Renal cortex interstitium (tissue), 11 donors: ENCODE data around the gene DMC1. TPM values are rescaled to one million over a fixed set of nuclear protein-coding genes. Genes with fewer than 3 reads are reported as not detected.
"Not testable (repeated sequence)": the region's sequence is repeated elsewhere in the genome, so short reads cannot be mapped to it uniquely, and the experiment has no call there.

Source experiments
- DNase-seq, 11 donors: peaks; one replicate each; pipeline ENCODE4 v3.0.0-alpha.2; 2013; ENCODE audit warnings: low read depth in 9 of 11, low spot score in 4 of 11; ENCODE audit errors: extremely low read depth in 1 of 11
- polyA plus RNA-seq, 3 donors: library from polyadenylated mRNA; unstranded; fragments of 120-200 nt; gene quantifications; one replicate each; pipeline ENCODE4 v1.2.1, GENCODE V29; 2013; ENCODE audit not compliant: insufficient read length in 3 of 3

The DMC1 gene
- polyA plus RNA-seq, 3 donors: 5.6 to 6.1 (median 5.7) TPM

DNA sequence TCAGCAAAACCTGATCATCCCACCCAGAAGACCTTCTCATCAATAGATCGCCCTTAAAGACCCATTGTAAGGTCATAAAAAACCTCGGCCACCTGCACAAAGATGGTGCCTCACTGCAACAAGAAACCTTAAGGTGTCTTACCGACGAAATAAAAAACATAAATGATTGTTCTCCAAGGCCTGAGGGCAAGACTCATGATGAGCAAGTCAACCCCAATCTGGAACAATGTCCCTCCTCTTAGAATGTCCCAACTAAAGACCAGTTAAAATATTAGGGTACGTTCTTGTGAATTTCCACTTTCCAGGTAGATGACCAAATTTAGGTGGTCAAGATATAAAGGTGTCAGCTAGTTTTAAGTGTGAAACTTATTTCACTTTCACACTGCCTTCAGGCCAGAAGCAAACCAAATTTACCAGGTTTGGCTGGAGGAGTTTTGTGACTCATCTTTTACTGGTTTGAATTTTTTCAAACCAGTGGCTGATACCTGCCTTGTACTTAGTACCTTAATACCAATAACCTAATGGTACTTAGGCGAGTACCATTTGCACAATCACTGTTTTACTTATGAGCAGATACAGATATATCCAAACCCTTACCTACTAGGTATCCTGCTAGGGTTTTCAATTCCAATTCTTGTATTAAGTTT, 87.2 kb downstream of the DMC1 start:
- no peak for DNase-seq

DNA sequence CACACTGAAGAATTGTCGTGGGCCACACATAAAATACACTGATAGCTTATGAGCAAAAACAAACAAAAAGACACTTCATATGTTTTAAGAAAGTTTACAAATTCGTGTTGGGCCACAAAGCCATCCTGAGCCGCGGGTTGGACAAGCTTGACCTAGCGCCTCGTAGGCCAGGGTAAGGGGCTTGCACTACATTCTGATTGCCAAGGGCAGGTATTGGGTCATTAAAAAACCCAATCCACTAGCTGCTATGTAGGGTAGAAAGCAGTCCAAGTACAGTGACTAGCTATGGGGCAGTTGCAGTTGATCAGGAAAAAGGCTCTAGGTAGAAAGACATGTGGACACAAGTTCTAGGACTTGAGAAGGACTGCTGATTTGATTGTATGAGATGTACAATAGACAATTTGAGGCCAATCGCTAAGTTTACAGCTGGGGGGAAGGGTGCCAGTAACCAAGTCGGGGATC, 88.1 kb downstream of the DMC1 start:
- DNase-seq: no peak

DNA sequence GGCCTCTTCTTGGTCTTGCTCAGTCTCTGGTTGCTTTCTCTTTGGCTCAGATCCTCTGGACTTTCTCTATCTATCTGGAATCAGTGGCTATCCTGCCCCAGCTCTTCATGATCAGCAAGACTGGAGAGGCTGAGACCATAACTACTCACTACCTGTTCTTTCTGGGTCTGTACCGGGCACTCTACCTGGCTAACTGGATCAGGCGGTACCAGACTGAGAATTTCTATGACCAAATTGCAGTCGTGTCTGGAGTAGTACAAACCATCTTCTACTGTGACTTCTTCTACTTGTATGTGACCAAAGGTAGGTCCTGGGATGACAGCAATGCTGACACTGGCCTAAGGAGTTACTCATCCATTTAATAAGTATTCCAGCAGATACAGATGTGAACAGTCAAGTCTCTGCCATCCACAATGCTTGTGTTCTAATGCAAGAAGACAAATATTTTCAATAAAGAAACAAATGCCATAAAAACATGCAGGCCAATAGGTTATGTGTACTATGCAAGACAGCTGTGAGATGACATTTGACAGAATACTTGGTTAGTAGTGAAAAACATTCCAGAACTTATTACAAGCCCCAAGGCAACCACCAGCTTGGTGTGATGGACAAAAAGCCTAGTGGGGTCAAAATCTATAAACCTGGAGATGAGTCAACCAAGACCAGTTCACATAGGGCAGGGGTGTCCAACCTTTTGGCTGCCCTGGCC, 88.7 kb downstream of the DMC1 start:
- no peak for DNase-seq

DNA sequence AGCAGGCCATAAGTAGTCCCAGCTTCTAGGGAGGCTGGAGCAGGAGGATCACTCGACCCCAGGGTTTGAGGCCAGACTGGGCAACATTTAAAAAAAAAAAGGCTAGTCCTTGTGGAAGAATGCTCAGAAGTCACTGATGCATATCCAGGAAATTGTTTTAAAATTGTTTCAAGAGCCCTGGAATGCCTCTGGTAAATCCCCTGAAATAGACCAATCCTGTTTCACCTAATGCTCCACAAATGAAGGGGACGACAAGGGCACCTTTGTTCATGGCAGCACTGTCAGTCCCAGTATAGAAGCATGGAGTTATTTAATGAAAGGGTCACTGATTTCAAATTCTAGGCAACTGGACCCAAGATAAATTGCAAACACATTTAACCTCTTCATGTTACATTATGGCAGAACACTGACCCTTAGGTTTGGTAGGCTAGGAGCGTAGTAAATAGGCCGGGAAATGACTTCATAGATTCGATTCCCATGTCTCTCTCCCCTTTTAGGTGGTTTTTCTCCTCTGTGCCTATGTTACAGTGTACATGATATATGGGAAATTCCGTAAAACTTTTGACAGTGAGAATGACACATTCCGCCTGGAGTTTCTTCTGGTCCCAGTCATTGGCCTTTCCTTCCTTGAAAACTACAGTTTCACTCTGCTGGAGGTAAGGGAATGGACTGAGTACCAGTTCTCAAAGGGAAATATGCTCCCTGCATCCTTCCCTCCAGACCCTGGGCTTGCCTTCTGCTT, 90.7 kb downstream of the DMC1 start:
- no peak for DNase-seq

DNA sequence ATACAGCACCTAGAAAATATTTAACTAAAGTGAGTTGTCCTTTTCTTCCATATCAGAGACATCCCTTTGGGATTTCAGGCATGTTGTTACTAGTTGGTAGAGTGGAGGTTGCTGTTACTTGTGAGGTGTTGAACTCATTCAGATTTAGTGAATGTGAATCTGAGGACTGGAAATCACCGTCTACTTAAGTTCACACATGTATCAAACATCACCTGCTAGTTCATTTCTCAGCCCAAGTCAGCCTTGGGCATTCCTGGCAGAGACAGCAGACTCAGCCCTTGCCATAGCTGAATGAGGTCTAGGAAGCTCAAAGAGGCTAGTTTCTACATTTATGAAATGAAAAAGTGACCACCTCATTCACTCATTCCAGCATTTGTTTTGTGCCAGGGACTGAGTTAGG, 92.4 kb downstream of the DMC1 start:
- no peak for DNase-seq

DNA sequence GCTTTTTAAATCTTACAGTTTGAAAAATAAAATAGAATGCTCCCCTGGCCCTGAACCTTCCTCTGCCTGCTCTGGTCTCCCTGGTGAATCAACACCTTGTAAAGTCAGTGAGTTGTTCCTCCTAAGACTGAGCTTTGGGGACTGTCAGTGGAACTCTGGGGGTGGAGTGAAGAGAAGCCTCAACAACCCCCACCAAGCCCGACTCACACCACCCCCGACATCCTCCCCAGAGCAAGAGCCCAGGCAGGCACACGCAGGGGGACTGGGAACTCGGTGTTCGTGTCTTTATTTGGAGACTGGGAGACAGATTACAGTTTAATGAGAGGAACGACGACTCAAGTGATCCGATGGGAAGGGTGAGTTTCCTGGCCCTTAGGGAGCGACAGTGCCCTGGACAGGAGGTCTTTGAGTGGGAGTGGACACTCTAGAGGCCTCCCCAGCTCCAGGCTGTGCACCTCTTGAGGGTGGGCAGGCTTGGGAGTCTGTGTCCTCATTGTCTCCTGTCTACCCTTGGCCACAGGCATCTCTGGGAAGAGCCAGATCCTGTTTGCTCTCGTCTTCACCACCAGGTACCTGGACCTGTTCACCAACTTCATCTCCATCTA, 95.9 kb downstream of the DMC1 start:
- no peak for DNase-seq

DNA sequence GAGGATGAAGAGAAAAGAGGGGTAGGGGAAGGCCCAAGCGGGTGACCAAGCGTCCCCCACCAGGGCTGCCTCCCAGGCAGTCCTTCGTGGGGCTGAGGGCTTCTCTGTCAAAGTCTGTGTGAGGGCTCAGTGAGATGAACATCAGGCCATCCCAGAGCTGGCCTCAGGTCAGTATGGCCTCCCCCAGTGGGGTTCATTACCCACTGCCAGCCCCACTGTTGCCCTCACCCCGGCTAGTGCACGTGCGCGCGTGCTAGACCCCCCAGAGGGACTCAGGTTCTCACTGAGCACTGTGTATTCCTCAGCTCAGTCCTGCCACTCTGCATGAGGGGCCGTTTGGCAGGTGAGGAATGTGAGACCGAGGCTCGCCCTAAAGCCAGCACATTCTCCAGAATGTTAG, 98.7 kb downstream of the DMC1 start:
- DNase-seq: no peak

DNA sequence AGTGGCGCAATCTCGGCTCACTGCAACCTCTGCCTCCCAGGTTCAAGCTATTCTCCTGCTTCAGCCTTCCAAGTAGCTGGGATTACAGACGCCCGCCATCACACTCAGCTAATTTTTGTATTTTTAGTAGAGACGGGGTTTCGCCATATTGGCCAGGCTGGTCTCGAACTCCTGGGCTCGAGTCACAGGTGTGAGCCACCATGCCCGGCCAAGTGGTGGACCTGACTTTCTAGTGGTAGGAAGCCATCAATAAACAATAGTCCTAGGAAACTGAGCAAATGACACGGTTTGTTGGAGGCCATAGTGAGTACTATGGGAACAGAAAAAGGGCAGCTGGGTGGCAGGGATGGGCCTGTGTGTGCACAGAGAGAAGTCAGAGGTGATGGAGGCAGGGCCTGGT, 99.8 kb downstream of the DMC1 start:
- not testable (repeated sequence) for DNase-seq

DNA sequence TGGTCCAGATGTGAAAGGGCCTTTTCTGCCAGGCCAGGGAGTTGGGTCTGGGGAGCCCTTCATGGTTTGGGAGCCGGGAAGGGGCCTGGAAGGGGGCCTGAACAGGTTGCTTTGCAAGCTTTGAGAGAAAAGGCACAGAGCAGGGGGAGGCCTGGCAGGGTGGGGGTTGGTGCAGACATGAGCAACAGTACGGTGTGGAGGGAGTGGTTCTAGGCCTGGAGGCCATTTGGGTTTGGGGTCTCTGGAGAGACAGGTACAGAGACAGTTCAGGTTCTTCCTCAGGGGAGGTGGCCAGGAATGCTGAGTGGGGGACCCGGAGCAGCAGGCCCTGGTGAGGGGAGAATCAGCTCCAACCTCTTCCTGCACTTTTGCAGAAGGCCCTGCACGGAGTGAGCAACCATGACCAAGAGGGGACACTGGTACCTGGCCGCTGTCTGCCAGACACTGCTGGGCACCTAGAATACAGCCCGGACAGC, 100.6 kb downstream of the DMC1 start:
- DNase-seq: no peak

Other genes starting within 250 kb of the DMC1 start
- gene KCNJ4, start 115.0 kb downstream of the DMC1 start, polyA plus RNA-seq: under 1 TPM; 0.28 to 0.30 (median 0.29) TPM
- gene KDELR3, start 102.1 kb downstream of the DMC1 start, polyA plus RNA-seq: 10 to 100 TPM in 2 of 3 donors, 1 to 10 TPM in 1; 9.3 to 11.6 (median 11.2) TPM
- gene DDX17, start 63.9 kb downstream of the DMC1 start, polyA plus RNA-seq: 1,000 to 10,000 TPM in 1 of 3 donors, 100 to 1,000 TPM in 2; 809 to 1,117 (median 924) TPM
- gene FAM227A, start 86.2 kb upstream of the DMC1 start, polyA plus RNA-seq: 10 to 100 TPM in 1 of 3 donors, 1 to 10 TPM in 2; 5.9 to 11.6 (median 6.7) TPM
- gene CBY1, start 86.5 kb upstream of the DMC1 start, polyA plus RNA-seq: 10 to 100 TPM; 56.5 to 62.1 (median 58.4) TPM
- gene TOMM22, start 111.8 kb upstream of the DMC1 start, polyA plus RNA-seq: 100 to 1,000 TPM in 1 of 3 donors, 10 to 100 TPM in 2; 74.4 to 107 (median 97.4) TPM
- gene JOSD1, start 130.8 kb upstream of the DMC1 start, polyA plus RNA-seq: 10 to 100 TPM; 41.5 to 45.3 (median 42.6) TPM
- gene GTPBP1, start 135.8 kb upstream of the DMC1 start, polyA plus RNA-seq: 10 to 100 TPM; 38.5 to 62.3 (median 51.1) TPM
- 10 to 100 TPM; 50.4 to 72.6 (median 66.3) TPM for gene SUN2, start 185.8 kb upstream of the DMC1 start, polyA plus RNA-seq
- gene DNAL4, start 224.0 kb upstream of the DMC1 start, polyA plus RNA-seq: 10 to 100 TPM; 32.7 to 39.7 (median 38.3) TPM